GM19372 (cell line): ENCODE data around the gene AGO3.
"Not testable (repeated sequence)": the region's sequence is repeated elsewhere in the genome, so short reads cannot be mapped to it uniquely, and the experiment has no call there.

Experiments used
- ATAC-seq: cut with Tn5 transposase; IDR thresholded peaks from one replicate; pipeline ENCODE4 v1.9.1; 2021; ENCODE audit warnings: mild to moderate bottlenecking, low read depth, moderate library complexity; ENCODE audit not compliant: unreplicated experiment

The AGO3 gene

GRCh38 chr1:35924838-35925237, 6.1 kb upstream of the AGO3 start:
- no peak for ATAC-seq

- ATAC-seq, result no peak
Measured at GRCh38 chr1:35925741-35926140, 5.2 kb upstream of the AGO3 start.

- ATAC-seq, result no peak
Measured at GRCh38 chr1:35927472-35927871, 3.4 kb upstream of the AGO3 start.

GRCh38 chr1:35929730-35930592, 944 bp upstream of the AGO3 start:
- no peak for ATAC-seq

- ATAC-seq, result no peak
Measured at GRCh38 chr1:35931446-35932157, 697 bp downstream of the AGO3 start.

GRCh38 chr1:35932158-35932636, 1.3 kb downstream of the AGO3 start:
- ATAC-seq, result no peak

- no peak for ATAC-seq
Measured at GRCh38 chr1:35932941-35933340, 2.0 kb downstream of the AGO3 start.

- ATAC-seq, result no peak
Measured at GRCh38 chr1:35935442-35936388, 4.8 kb downstream of the AGO3 start.

- no peak for ATAC-seq
Measured at GRCh38 chr1:35936838-35937237, 5.9 kb downstream of the AGO3 start.

GRCh38 chr1:35939484-35939883, 8.6 kb downstream of the AGO3 start:
- ATAC-seq, result no peak

GRCh38 chr1:35945327-35945726, 14.4 kb downstream of the AGO3 start:
- ATAC-seq, result no peak

- no peak for ATAC-seq
Measured at GRCh38 chr1:35947547-35947946, 16.6 kb downstream of the AGO3 start.

- ATAC-seq, result no peak
Measured at GRCh38 chr1:35958558-35958957, 27.7 kb downstream of the AGO3 start.

GRCh38 chr1:35959304-35959703, 28.4 kb downstream of the AGO3 start:
- ATAC-seq, result no peak

- no peak for ATAC-seq
Measured at GRCh38 chr1:35962952-35963351, 32.0 kb downstream of the AGO3 start.

GRCh38 chr1:35964277-35964676, 33.4 kb downstream of the AGO3 start:
- ATAC-seq, result not testable (repeated sequence)

- ATAC-seq, result no peak
Measured at GRCh38 chr1:35968396-35968795, 37.5 kb downstream of the AGO3 start.

GRCh38 chr1:35971601-35972000, 40.7 kb downstream of the AGO3 start:
- no peak for ATAC-seq

GRCh38 chr1:35972631-35973030, 41.7 kb downstream of the AGO3 start:
- ATAC-seq, result not testable (repeated sequence)

GRCh38 chr1:35980090-35980489, 49.2 kb downstream of the AGO3 start:
- ATAC-seq, result no peak

GRCh38 chr1:35988237-35988636, 57.3 kb downstream of the AGO3 start:
- ATAC-seq, result no peak
